ENCODE results near the gene GAB2. TPM values are rescaled to one million over a fixed set of nuclear protein-coding genes. Genes with fewer than 3 reads are reported as not detected.

Gene GAB2
- total RNA-seq, 1 experiment from 2014 or later = 3.3 TPM

DNA sequence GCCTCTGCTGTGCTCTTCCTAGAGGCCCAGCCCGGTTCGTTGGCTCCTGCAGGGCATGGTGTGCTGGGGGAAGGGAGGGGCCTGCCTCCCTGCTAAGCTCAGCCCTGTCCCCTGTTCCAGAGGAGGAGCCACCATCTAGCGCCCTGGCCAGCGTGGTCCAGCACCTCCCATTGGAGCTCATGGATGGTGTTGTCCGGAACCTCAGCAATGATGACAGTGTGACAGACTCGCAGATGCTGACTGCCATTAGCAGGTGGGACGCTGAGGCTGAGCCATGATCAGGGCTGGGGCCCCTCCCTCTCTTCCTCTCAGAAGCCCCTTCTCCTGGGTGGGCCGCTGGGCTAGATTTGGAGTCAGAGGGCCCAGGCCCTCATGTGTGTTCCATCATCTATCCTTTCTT lies 219.8 kb downstream of the GAB2 start:
- Mint-ChIP-seq H3K4me1 (peaks cover 8 to 14% of the 10 kb centered on the region in 2 experiments), H3K4me3 (no peak overlapping the region), H3K27ac (no peak overlapping the region), H3K9me3 (no peaks in the 10 kb centered on the region), H3K36me3 (ENCODE audit: insufficient read depth in 1 of 3, low read depth in 3 of 3) (peaks cover 0 to 10% (median 0%) of the 10 kb centered on the region in 3 experiments; a peak in 3 of 7 replicates), H3K27me3 (ENCODE audit: low read depth) (no peaks in the 10 kb centered on the region)
- Histone ChIP-seq H3K23me2 (ENCODE audit: insufficient read length, low read depth, low read length, poor library complexity, severe bottlenecking) (no peaks in the 10 kb centered on the region), H3K14ac (ENCODE audit: insufficient read depth, low read length) (no peak overlapping the region), H2BK15ac (ENCODE audit: low read depth, low read length) (no peak overlapping the region), H4K5ac (ENCODE audit: insufficient read length, low read depth, low read length) (no peak overlapping the region), H3K27ac (ENCODE audit: insufficient read length, low read depth, low read length) (no peak overlapping the region), H2BK12ac (ENCODE audit: insufficient read length, low read depth, low read length) (no peak overlapping the region), H3K79me2 (ENCODE audit: insufficient read depth, low read length) (no peaks in the 10 kb centered on the region), H4K20me1 (ENCODE audit: control insufficient read depth, insufficient read depth, insufficient read length) (no peaks in the 10 kb centered on the region), H3K9ac (ENCODE audit: extremely low read depth, insufficient read length, low read length) (no peak overlapping the region), H3K79me1 (ENCODE audit: insufficient read depth, low read depth, low read length, poor library complexity, severe bottlenecking) (no peaks in the 10 kb centered on the region), H3K27me3 (ENCODE audit: insufficient read depth, low read length) (no peaks in the 10 kb centered on the region), H3K4me1 (ENCODE audit: insufficient read depth, low read length) (no peaks in the 10 kb centered on the region), H3K4ac (ENCODE audit: low read depth, low read length) (no peak overlapping the region), H3K9me3 (ENCODE audit: control insufficient read depth, low read depth, low read length) (no peaks in the 10 kb centered on the region), H2BK5ac (ENCODE audit: insufficient read length, low read length) (no peak overlapping the region), H2BK120ac (ENCODE audit: low read depth, low read length, poor library complexity, severe bottlenecking) (no peak overlapping the region), H3T11ph (ENCODE audit: low read length) (no peak overlapping the region), H2AFZ (ENCODE audit: low read length) (no peak overlapping the region), H3K4me2 (ENCODE audit: insufficient read depth, insufficient read length, low read length) (no peak overlapping the region), H4K8ac (replicated peaks; ENCODE audit: insufficient read length, low read depth, low read length) (no peak overlapping the region), H3K23ac (ENCODE audit: insufficient read length, low read depth, low read length) (no peak overlapping the region), H3K56ac (ENCODE audit: insufficient read length, low read depth, low read length) (no peak overlapping the region), H2AK5ac (ENCODE audit: insufficient read length, low read length) (no peak overlapping the region), H2BK20ac (ENCODE audit: low read depth, low read length, poor library complexity, severe bottlenecking) (no peak overlapping the region), H4K91ac (ENCODE audit: insufficient read length, low read depth, low read length) (no peak overlapping the region), H3K18ac (ENCODE audit: insufficient read length, low read depth, low read length) (no peak overlapping the region)
- no peak for DNase-seq
- TF ChIP-seq, protein P1, sequence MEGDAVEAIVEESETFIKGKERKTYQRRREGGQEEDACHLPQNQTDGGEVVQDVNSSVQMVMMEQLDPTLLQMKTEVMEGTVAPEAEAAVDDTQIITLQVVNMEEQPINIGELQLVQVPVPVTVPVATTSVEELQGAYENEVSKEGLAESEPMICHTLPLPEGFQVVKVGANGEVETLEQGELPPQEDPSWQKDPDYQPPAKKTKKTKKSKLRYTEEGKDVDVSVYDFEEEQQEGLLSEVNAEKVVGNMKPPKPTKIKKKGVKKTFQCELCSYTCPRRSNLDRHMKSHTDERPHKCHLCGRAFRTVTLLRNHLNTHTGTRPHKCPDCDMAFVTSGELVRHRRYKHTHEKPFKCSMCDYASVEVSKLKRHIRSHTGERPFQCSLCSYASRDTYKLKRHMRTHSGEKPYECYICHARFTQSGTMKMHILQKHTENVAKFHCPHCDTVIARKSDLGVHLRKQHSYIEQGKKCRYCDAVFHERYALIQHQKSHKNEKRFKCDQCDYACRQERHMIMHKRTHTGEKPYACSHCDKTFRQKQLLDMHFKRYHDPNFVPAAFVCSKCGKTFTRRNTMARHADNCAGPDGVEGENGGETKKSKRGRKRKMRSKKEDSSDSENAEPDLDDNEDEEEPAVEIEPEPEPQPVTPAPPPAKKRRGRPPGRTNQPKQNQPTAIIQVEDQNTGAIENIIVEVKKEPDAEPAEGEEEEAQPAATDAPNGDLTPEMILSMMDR (conservative IDR thresholded peaks at IDR 0.05) = no peak
- WGBS (ENCODE audit: extremely low coverage, insufficient read length, low lambda C conversion rate) = no CpG with 5 or more reads among the region's 8 CpGs

All from H9 (cell line).